Measurements from ENCODE around the gene SLX4IP. TPM values are rescaled to one million over a fixed set of nuclear protein-coding genes. Genes with fewer than 3 reads are reported as not detected.

Gene SLX4IP
- total RNA-seq, 6 experiments from 2014 or later: 4.1 to 4.8 (median 4.5) TPM

- no peaks in the 10 kb centered on the region; the same call in 1 of the 2 replicates for H3K27me3 Mint-ChIP-seq (ENCODE audit: insufficient read depth)
- H3K9me3 Mint-ChIP-seq: no peaks in the 10 kb centered on the region
- peaks cover 26% of the 10 kb centered on the region for H3K36me3 Mint-ChIP-seq (ENCODE audit: low read depth)
These were observed 212.8 kb downstream of the SLX4IP start for GRCh38 chr20:10647909-10648308.

GRCh38 chr20:10648651-10649050 is 213.5 kb downstream of the SLX4IP start:
- peak overlapping the region; percentile 64; the same call in 1 of the 2 replicates for H3K4me3 Mint-ChIP-seq
- peaks cover 48% of the 10 kb centered on the region for H3K4me1 Mint-ChIP-seq (ENCODE audit: low read depth)
- DNase-seq: peak; percentile 23
- peaks cover 26% of the 10 kb centered on the region for H3K36me3 Mint-ChIP-seq (ENCODE audit: low read depth)
- H3K9me3 Mint-ChIP-seq: no peaks in the 10 kb centered on the region
- TF ChIP-seq CTCF (IDR thresholded peaks at IDR 0.05): no peak
- peak overlapping the region; percentile 44; the same call in 1 of the 2 replicates for H3K27ac Mint-ChIP-seq
- H3K27me3 Mint-ChIP-seq (ENCODE audit: insufficient read depth): no peaks in the 10 kb centered on the region; the same call in 1 of the 2 replicates

More at GRCh38 chr20:10647909-10648308, 212.8 kb downstream of the SLX4IP start:
- no peak for TF ChIP-seq CTCF (IDR thresholded peaks at IDR 0.05)
- Mint-ChIP-seq H3K4me1 (ENCODE audit: low read depth) (peaks cover 45% of the 10 kb centered on the region), H3K27ac (no peak overlapping the region), H3K4me3 (no peak overlapping the region)
- DNase-seq: no peak

GRCh38 chr20:10649080-10649796 is 214.1 kb downstream of the SLX4IP start:
- Mint-ChIP-seq H3K4me3 (peak overlapping the region; percentile 64; the same call in 1 of the 2 replicates), H3K27ac (peak overlapping the region; percentile 44; the same call in 1 of the 2 replicates), H3K4me1 (ENCODE audit: low read depth) (peaks cover 53% of the 10 kb centered on the region), H3K9me3 (no peaks in the 10 kb centered on the region), H3K27me3 (ENCODE audit: insufficient read depth) (no peaks in the 10 kb centered on the region; the same call in 1 of the 2 replicates), H3K36me3 (ENCODE audit: low read depth) (peaks cover 26% of the 10 kb centered on the region)
- DNase-seq: no peak
- no peak for TF ChIP-seq CTCF (IDR thresholded peaks at IDR 0.05)

GRCh38 chr20:10649797-10650160 is 214.7 kb downstream of the SLX4IP start:
- no peak for DNase-seq
- Mint-ChIP-seq H3K27me3 (ENCODE audit: insufficient read depth) (no peaks in the 10 kb centered on the region; the same call in 1 of the 2 replicates), H3K4me3 (no peak overlapping the region; the same call in 1 of the 2 replicates), H3K36me3 (ENCODE audit: low read depth) (peaks cover 26% of the 10 kb centered on the region), H3K4me1 (ENCODE audit: low read depth) (peaks cover 58% of the 10 kb centered on the region), H3K9me3 (no peaks in the 10 kb centered on the region), H3K27ac (no peak overlapping the region)
- TF ChIP-seq CTCF (IDR thresholded peaks at IDR 0.05): no peak

- no peak for DNase-seq
- TF ChIP-seq CTCF (IDR thresholded peaks at IDR 0.05): no peak
- peaks cover 58% of the 10 kb centered on the region for H3K4me1 Mint-ChIP-seq (ENCODE audit: low read depth)
- no peak overlapping the region for H3K4me3 Mint-ChIP-seq
- no peaks in the 10 kb centered on the region for H3K27me3 Mint-ChIP-seq (ENCODE audit: insufficient read depth)
- H3K36me3 Mint-ChIP-seq (ENCODE audit: low read depth): peaks cover 37% of the 10 kb centered on the region
- H3K9me3 Mint-ChIP-seq: no peaks in the 10 kb centered on the region
- no peak overlapping the region for H3K27ac Mint-ChIP-seq
These were observed 216.3 kb downstream of the SLX4IP start for GRCh38 chr20:10651227-10651990.

Measured in HFFc6 (cell line).